Ovary (tissue), 9 donors: Measurements from ENCODE around the gene CDKL5. TPM values are rescaled to one million over a fixed set of nuclear protein-coding genes. Genes with fewer than 3 reads are reported as not detected.

Experiments
- DNase-seq, 5 donors: peaks; one replicate each; pipeline ENCODE4 v3.0.0-alpha.2; 2019 to 2020
- H3K27ac ChIP-seq, 2 donors: fragments of 200-600 bp; one replicate each; pipeline versions ENCODE4 v1.5.1 to v1.8.0; 2019 to 2022
- H3K27me3 ChIP-seq: fragments of 200-600 bp; one replicate; pipeline ENCODE4 v1.8.0; 2022
- H3K36me3 ChIP-seq: fragments of 200-600 bp; sonication (generic); one replicate; pipeline ENCODE4 v1.5.1; 2019
- H3K4me1 ChIP-seq: one replicate; pipeline ENCODE4 v1.8.1; 2013; ENCODE audit warnings: mild to moderate bottlenecking, moderate library complexity; ENCODE audit not compliant: insufficient read depth
- H3K4me3 ChIP-seq: fragments of 200-600 bp; sonication (generic); one replicate; pipeline ENCODE4 v1.5.1; 2017
- H3K9me3 ChIP-seq, 2 donors: fragments of 200-600 bp in 1 of 2; sonication (generic) in 1 of 2; one replicate each; pipeline versions ENCODE4 v1.5.1 to v1.8.1; 2013 to 2019; ENCODE audit warnings: mild to moderate bottlenecking in 1 of 2, moderate library complexity in 1 of 2
- CTCF ChIP-seq, 3 donors: fragments of 450-650 bp in 2 of 3; fragments of 200-600 bp in 1 of 3; IDR thresholded peaks; one replicate each; pipeline versions ENCODE4 v1.5.1 to v1.8.0; 2016 to 2022; ENCODE audit warnings: antibody characterized with exemption in 3 of 3, mild to moderate bottlenecking in 1 of 3
- EP300 ChIP-seq: sonication (generic); formaldehyde crosslinking; IDR thresholded peaks from one replicate; pipeline ENCODE4 v1.6.1; 2017; ENCODE audit warnings: antibody characterized with exemption
- POLR2A ChIP-seq: fragments of 450-650 bp; IDR thresholded peaks from one replicate; pipeline ENCODE4 v1.6.1; 2017; ENCODE audit warnings: antibody characterized with exemption, mild to moderate bottlenecking, moderate library complexity
- WGBS, 3 donors: extraction: QIAGEN DNeasy Blood & Tissue Kit in 1 of 3; methylation state at CpG; one replicate each; pipeline versions ENCODE4 v1.1.5 to v1.1.7; 2013 to 2017; 5-methylcytosine and 5-hydroxymethylcytosine counted together
- intact Hi-C, 4 donors: fragments of 100-400 bp; cut with DNase I; formaldehyde crosslinking; loops; one replicate each; pipeline versions ENCODE4 v1.11.0 to v1.15.1; 2022 to 2023
- polyA plus RNA-seq, 2 donors: library from polyadenylated mRNA; stranded (reverse); fragments of 200-250 nt in 1 of 2; fragments of 350-450 nt in 1 of 2; fragmentation: Illumina TruSeq in 1 of 2; extraction: RNeasy Lipid Tissue Mini Kit (QIAGEN cat#74804) in 1 of 2; gene quantifications; one replicate each; pipeline ENCODE4 v1.2.3, GENCODE V29; 2013 to 2014
- total RNA-seq, 7 donors: library from RNA; depleted of rRNA in 2 of 7; stranded (reverse); fragments of >200 nt in 2 of 7; fragmentation: NEBNext Ultra II Directional in 3 of 7; extraction: Animal tissue kit (Norgen Biotek cat#: 25700) in 3 of 7; gene quantifications; one replicate each; pipeline versions ENCODE4 v1.1.0 to v1.2.4, GENCODE V29; 2016 to 2023
- donor health status: DM: no; HTN: no; CAD: no; lungs with moderate emphysema.
- donor health status: DM: no; HTN: no; CAD: no.
- donor health status: Bipolar disorder and iron deficiency.
- donor health status: DM: yes; HTN: yes; CAD: no.
- donor health status: DM: no; HTN: no; CAD: no.
- donor health status: DM: yes; HTN: yes; CAD: no.

CDKL5 gene
- total and polyA plus RNA-seq, 9 donors: 2.6 to 18.5 (median 12.2) TPM

- Histone ChIP-seq H3K4me1 (no peaks in the 10 kb centered on the region), H3K27me3 (no peaks in the 10 kb centered on the region), H3K4me3 (no peak overlapping the region), H3K36me3 (no peaks in the 10 kb centered on the region), H3K27ac (no peak overlapping the region), H3K9me3 (no peaks in the 10 kb centered on the region)
- no peak for DNase-seq
- TF ChIP-seq POLR2A (no peak), EP300 (no peak), CTCF (IDR thresholded peaks at IDR 0.05) (no peak)
- WGBS, 3 donors: 79 to 85% (median 80%) methylated on average over 4 of the region's 4 CpGs
- intact Hi-C loops: no loop called here
Observed at GRCh38 chrX:18440835-18441234, 15.4 kb downstream of the CDKL5 start.

DNA sequence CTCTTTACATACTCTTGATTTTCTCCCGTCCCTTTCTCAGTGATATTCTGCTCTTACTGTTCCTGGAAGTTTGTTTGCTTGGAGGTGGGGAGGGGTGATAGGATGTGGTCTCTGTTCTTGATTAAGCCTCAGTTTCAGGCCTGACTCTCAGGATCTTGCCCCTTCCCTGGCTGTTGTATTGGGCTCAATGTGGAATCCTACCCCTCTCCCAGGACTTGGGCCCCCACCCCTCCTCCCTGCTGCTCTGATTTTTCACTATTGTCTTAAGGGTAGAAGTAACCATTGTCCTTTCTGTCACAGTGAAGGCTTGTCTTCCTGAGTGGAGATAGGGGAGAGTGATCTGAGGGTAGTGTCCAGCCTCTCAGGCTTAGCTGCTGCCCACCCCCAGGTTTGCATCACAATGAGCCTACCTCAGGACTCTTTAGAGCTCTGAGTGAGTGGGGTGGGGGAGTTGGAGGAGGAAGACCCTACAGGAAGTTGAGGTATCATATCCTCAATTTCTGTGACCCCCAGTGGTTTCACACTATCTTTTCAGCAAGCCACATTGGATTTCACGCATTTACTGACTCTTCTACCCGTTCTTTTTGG is 16.5 kb downstream of the CDKL5 start:
- no peak for DNase-seq
- intact Hi-C loops: no loop called here
- H3K27ac ChIP-seq: no peak overlapping the region
- 80 to 87% (median 80%) methylated on average over 3 of the region's 3 CpGs for WGBS, 3 donors
- no peaks in the 10 kb centered on the region for H3K36me3 ChIP-seq
- TF ChIP-seq EP300: no peak
- no peak overlapping the region for H3K4me3 ChIP-seq
- no peaks in the 10 kb centered on the region for H3K4me1 ChIP-seq
- H3K9me3 ChIP-seq: no peaks in the 10 kb centered on the region
- no peaks in the 10 kb centered on the region for H3K27me3 ChIP-seq

GRCh38 chrX:18448416-18448815 is 23.0 kb downstream of the CDKL5 start:
- H3K4me1 ChIP-seq: no peaks in the 10 kb centered on the region
- H3K36me3 ChIP-seq: no peaks in the 10 kb centered on the region
- no peak for TF ChIP-seq CTCF (IDR thresholded peaks at IDR 0.05)
- no peak for TF ChIP-seq EP300
- no peak for TF ChIP-seq POLR2A
- H3K9me3 ChIP-seq: no peaks in the 10 kb centered on the region
- H3K4me3 ChIP-seq: no peak overlapping the region
- no peak overlapping the region for H3K27ac ChIP-seq
- WGBS, 3 donors: 90 to 95% (median 95%) methylated on average over 3 of the region's 3 CpGs
- DNase-seq: no peak
- no peaks in the 10 kb centered on the region for H3K27me3 ChIP-seq
- intact Hi-C loops: no loop called here

- Histone ChIP-seq H3K27me3 (no peaks in the 10 kb centered on the region), H3K4me1 (no peaks in the 10 kb centered on the region), H3K9me3 (no peaks in the 10 kb centered on the region), H3K4me3 (no peak overlapping the region), H3K27ac (no peak overlapping the region), H3K36me3 (no peaks in the 10 kb centered on the region)
- intact Hi-C loops: no loop called here
- 82% methylated on average over 4 of the region's 4 CpGs for WGBS, 3 donors
- no peak for TF ChIP-seq CTCF (IDR thresholded peaks at IDR 0.05)
- TF ChIP-seq POLR2A: no peak
- no peak for TF ChIP-seq EP300
- no peak for DNase-seq
Observed at GRCh38 chrX:18449236-18449635, 23.8 kb downstream of the CDKL5 start.

DNA sequence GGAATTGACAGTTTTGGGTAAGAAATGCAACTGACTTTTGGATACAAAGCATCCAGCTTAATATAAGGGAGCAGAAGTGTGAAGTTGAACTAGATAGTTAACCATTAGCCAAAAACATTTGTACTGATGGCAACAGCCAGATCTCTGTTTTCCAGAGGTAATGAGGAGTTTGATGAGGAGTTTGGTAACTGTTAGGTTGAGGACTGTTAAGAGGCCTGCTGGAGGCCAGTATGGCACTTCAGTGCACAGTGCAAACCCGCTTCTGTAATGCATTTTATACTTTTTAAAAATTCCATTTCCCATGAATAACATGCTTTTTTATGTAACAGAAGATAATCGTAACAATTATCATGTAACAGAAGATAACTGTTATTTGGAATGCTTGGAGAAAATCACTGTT is 30.0 kb downstream of the CDKL5 start:
- no peak overlapping the region for H3K27ac ChIP-seq
- no peaks in the 10 kb centered on the region for H3K27me3 ChIP-seq
- H3K4me3 ChIP-seq: no peak overlapping the region
- no peaks in the 10 kb centered on the region for H3K36me3 ChIP-seq
- TF ChIP-seq POLR2A (no peak), EP300 (no peak), CTCF (IDR thresholded peaks at IDR 0.05) (no peak)
- H3K4me1 ChIP-seq: no peaks in the 10 kb centered on the region
- DNase-seq: no peak
- 57 to 62% (median 58%) methylated on average over 2 of the region's 2 CpGs for WGBS, 3 donors
- intact Hi-C loops: no loop called here
- H3K9me3 ChIP-seq: no peaks in the 10 kb centered on the region
